Endothelial cell of umbilical vein (primary cell): ENCODE measurements around the gene ZNF512. TPM values are rescaled to one million over a fixed set of nuclear protein-coding genes. Genes with fewer than 3 reads are reported as not detected.

ENCODE experiments used
- BruUV-seq: library from RNA; stranded (reverse); fragments of 400-500 nt; replicated peaks from 2 replicates; lab custom pipeline; 2021; lab: Mats Ljungman, UMichigan
- CTCF ChIA-PET: fragments of 300-600, 350-600 bp; sonication (Branson Sonifier 250); formaldehyde crosslinking; loops from one replicate; lab custom pipeline; 2021; ENCODE audit warnings: antibody characterized with exemption, inconsistent platforms; lab: Charles Lee
- POLR2A ChIA-PET: fragments of 300-600, 350-600 bp; sonication (Branson Sonifier 250); formaldehyde crosslinking; loops from one replicate; lab custom pipeline; 2021; ENCODE audit warnings: antibody characterized with exemption, inconsistent platforms; lab: Charles Lee
- DNase-seq: peaks from one replicate; pipeline ENCODE4 v3.0.0-alpha.2; 2011; ENCODE audit warnings: low read depth, low spot score
- FAIRE-seq: peaks from 2 replicates; lab custom pipeline; 2011; peaks lifted over from hg19 to GRCh38; lab: Jason Lieb, UNC
- H2AFZ ChIP-seq: 2 replicates; pipeline ENCODE4 v1.6.0; 2012; ENCODE audit warnings: low read depth, low read length, control low read depth, inconsistent platforms
- H3K27ac ChIP-seq: 2 replicates; pipeline ENCODE4 v1.5.1; 2011; ENCODE audit warnings: low read depth, mild to moderate bottlenecking, control low read depth, low read length, moderate library complexity; ENCODE audit not compliant: insufficient read depth
- H3K27me3 ChIP-seq, 2 experiments: 2 replicates each; pipeline versions ENCODE4 v1.6.0 to v1.6.1; 2011; ENCODE audit warnings: low read length in 2 of 2, mixed read lengths in 1 of 2; ENCODE audit not compliant: control insufficient read depth in 2 of 2, insufficient read depth in 2 of 2
- H3K36me3 ChIP-seq, 2 experiments: 2 replicates in 1 of 2; 3 replicates in 1 of 2; pipeline ENCODE4 v1.5.1; 2011; ENCODE audit warnings: low read length in 2 of 2, mild to moderate bottlenecking in 1 of 2, moderate library complexity in 1 of 2; ENCODE audit not compliant: control insufficient read depth in 2 of 2, insufficient read depth in 2 of 2; ENCODE audit errors: extremely low read depth in 1 of 2
- H3K4me1 ChIP-seq: 3 replicates; pipeline ENCODE4 v1.5.1; 2011; ENCODE audit warnings: mild to moderate bottlenecking, low read length; ENCODE audit not compliant: control insufficient read depth, insufficient read depth; ENCODE audit errors: extremely low read depth
- H3K4me2 ChIP-seq: 2 replicates; pipeline ENCODE4 v1.6.1; 2011; ENCODE audit warnings: low read length, control low read depth, mixed read lengths; ENCODE audit not compliant: insufficient read depth
- H3K4me3 ChIP-seq, 3 experiments: fragments of 200-600 bp in 1 of 3; sonication (generic), shearing (Covaris generic) in 1 of 3; replicated peaks in 1 of 3; 2 replicates each; pipeline ENCODE4 v1.5.1; 2011 to 2016; ENCODE audit warnings: control low read depth in 3 of 3, low read length in 3 of 3, mild to moderate bottlenecking in 2 of 3, inconsistent platforms in 1 of 3, low read depth in 1 of 3, moderate library complexity in 1 of 3; ENCODE audit not compliant: insufficient read depth in 1 of 3
- H3K79me2 ChIP-seq: 2 replicates; pipeline ENCODE4 v1.6.0; 2012; ENCODE audit warnings: low read length, inconsistent platforms; ENCODE audit not compliant: control insufficient read depth, insufficient read depth
- H3K9ac ChIP-seq: replicated peaks from 2 replicates; pipeline ENCODE3; 2011; ENCODE audit warnings: low read length, control low read depth; ENCODE audit not compliant: insufficient read depth; ENCODE audit errors: extremely low read depth
- H3K9me1 ChIP-seq: replicated peaks from 3 replicates; pipeline ENCODE4 v1.6.0; 2011; ENCODE audit warnings: mild to moderate bottlenecking, low read length; ENCODE audit not compliant: control insufficient read depth, insufficient read depth; ENCODE audit errors: extremely low read depth
- H3K9me3 ChIP-seq: replicated peaks from 2 replicates; pipeline ENCODE4 v1.5.1; 2012; ENCODE audit warnings: low read length, inconsistent platforms; ENCODE audit not compliant: control insufficient read depth, insufficient read depth
- H4K20me1 ChIP-seq: replicated peaks from 2 replicates; pipeline ENCODE3; 2011; ENCODE audit warnings: mild to moderate bottlenecking, low read length; ENCODE audit not compliant: control insufficient read depth, insufficient read depth; ENCODE audit errors: extremely low read depth
- EZH2 ChIP-seq: IDR thresholded peaks from 2 replicates; pipeline ENCODE4 v1.6.1; 2012; ENCODE audit warnings: borderline replicate concordance, low read depth, mild to moderate bottlenecking, moderate library complexity, low read length, inconsistent platforms; ENCODE audit not compliant: severe bottlenecking
- FOS ChIP-seq: IDR thresholded peaks from 2 replicates; pipeline ENCODE4 v1.6.1; 2011; ENCODE audit warnings: mild to moderate bottlenecking, low read length, moderate library complexity, borderline replicate concordance; ENCODE audit not compliant: insufficient read depth
- GATA2 ChIP-seq: IDR thresholded peaks from 2 replicates; pipeline ENCODE4 v1.7.0; 2011; ENCODE audit warnings: low read depth, mild to moderate bottlenecking, moderate library complexity, mixed read lengths, low read length; ENCODE audit not compliant: insufficient read length, insufficient read depth
- JUN ChIP-seq: IDR thresholded peaks from 2 replicates; pipeline ENCODE4 v1.6.1; 2011; ENCODE audit warnings: borderline replicate concordance, low read depth; ENCODE audit not compliant: insufficient read length, insufficient read depth
- MYC ChIP-seq: IDR thresholded peaks from one replicate; pipeline ENCODE4 v1.6.1; 2011; ENCODE audit warnings: mild to moderate bottlenecking, low read depth, low read length
- POLR2A ChIP-seq: IDR thresholded peaks from 2 replicates; pipeline ENCODE4 v1.6.1; 2012; ENCODE audit warnings: low read depth, mild to moderate bottlenecking, control low read depth, low read length
- POLR2AphosphoS5 ChIP-seq: IDR thresholded peaks from 2 replicates; pipeline ENCODE4 v1.6.1; 2012; ENCODE audit warnings: low read depth, mild to moderate bottlenecking, control low read depth, low read length, moderate library complexity; ENCODE audit not compliant: insufficient read depth
- dilution Hi-C: fragments of 300-500 bp; cut with MboI; formaldehyde crosslinking; loops from one replicate; pipeline ENCODE4 v1.15.0; 2019; ENCODE audit warnings: low sequenced_read_pairs; ENCODE audit not compliant: extremely low pct_ligation_motif_present
- intact Hi-C: fragments of 100-400 bp; cut with micrococcal nuclease; formaldehyde crosslinking; loops from one replicate; pipeline ENCODE4 v1.10.0; 2022
- polyA plus RNA-seq, 4 experiments: library from polyadenylated mRNA; depleted of rRNA in 3 of 4; stranded (reverse) in 3 of 4; unstranded in 1 of 4; fragments of >200 nt; gene quantifications; 2 replicates each; pipeline versions ENCODE4 v1.2.1 to v1.2.3, GENCODE V29; 2011 to 2012; ENCODE audit warnings: missing spikeins in 1 of 4
- total RNA-seq: library from RNA; stranded (reverse); gene quantifications from 2 replicates; pipeline ENCODE4 v1.2.3, GENCODE V29; 2021
- TF ChIP-seq, protein P1 (sequence below): IDR thresholded peaks from 2 replicates; pipeline ENCODE4 v1.6.1; 2011; ENCODE audit not compliant: insufficient read depth, insufficient read length
- TF ChIP-seq, protein P2 (sequence below), 2 donors: IDR thresholded peaks; 1 replicate in 1 of 2; 2 replicates in 1 of 2; pipeline ENCODE4 v1.5.1; 2011; ENCODE audit warnings: low read length in 2 of 2, mild to moderate bottlenecking in 2 of 2, moderate library complexity in 2 of 2, control low read depth in 1 of 2, inconsistent platforms in 1 of 2, low read depth in 1 of 2; ENCODE audit not compliant: insufficient read depth in 1 of 2; ENCODE audit errors: extremely low read depth in 1 of 2

ZNF512 gene
- total and polyA plus RNA-seq, 2 donors (not counting 3 experiments of a cell fraction or from before 2014, with no cell fraction given) = 17.8 to 37.0 TPM

DNA sequence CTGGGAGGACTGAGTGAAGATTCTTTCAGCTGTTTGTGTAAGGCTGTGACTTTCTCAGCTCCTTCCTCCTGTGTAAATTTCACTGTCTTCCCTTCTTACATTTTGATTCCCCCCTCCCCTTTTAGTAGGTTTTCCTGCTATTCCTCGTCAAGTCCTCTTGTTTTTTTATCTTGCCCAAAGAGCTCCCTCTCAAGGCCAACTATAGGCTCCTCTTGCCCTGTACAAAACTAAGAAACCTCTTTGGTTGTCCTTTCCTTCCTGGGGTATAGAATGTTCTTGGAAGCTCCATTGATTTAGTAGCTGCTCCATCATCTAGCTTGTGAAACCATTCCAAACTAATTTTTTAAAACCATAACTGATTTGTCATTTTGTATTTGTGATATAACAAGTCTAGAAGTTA lies 38.7 kb downstream of the ZNF512 start:
- intact Hi-C loops = no loop called here
- Histone ChIP-seq H2AFZ (no peak overlapping the region), H3K9me3 (no peaks in the 10 kb centered on the region), H4K20me1 (no peaks in the 10 kb centered on the region), H3K79me2 (no peaks in the 10 kb centered on the region), H3K9ac (no peak overlapping the region), H3K36me3 (peaks cover 4 to 17% of the 10 kb centered on the region in 2 experiments), H3K27me3 (no peaks in the 10 kb centered on the region), H3K4me2 (no peak overlapping the region), H3K9me1 (no peaks in the 10 kb centered on the region), H3K4me1 (peaks cover 11% of the 10 kb centered on the region), H3K4me3 (no peak overlapping the region), H3K27ac (no peak overlapping the region)
- DNase-seq = no peak
- ChIA-PET POLR2A (no interaction called here), CTCF (interaction anchor here (0.7 to 1.5 kb wide), 7 partner anchors 11 to 149 kb away, joined by 3 to 5 read pairs (median 3); partner anchors contain the start of genes FNDC4 and IFT172)
- FAIRE-seq = no peak
- TF ChIP-seq GATA2 (no peak), POLR2A (no peak), POLR2AphosphoS5 (no peak), EZH2 (no peak), MYC (no peak), FOS (no peak), JUN (no peak)
- TF ChIP-seq, protein P1, sequence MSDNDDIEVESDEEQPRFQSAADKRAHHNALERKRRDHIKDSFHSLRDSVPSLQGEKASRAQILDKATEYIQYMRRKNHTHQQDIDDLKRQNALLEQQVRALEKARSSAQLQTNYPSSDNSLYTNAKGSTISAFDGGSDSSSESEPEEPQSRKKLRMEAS = no peak
- TF ChIP-seq, protein P2, sequence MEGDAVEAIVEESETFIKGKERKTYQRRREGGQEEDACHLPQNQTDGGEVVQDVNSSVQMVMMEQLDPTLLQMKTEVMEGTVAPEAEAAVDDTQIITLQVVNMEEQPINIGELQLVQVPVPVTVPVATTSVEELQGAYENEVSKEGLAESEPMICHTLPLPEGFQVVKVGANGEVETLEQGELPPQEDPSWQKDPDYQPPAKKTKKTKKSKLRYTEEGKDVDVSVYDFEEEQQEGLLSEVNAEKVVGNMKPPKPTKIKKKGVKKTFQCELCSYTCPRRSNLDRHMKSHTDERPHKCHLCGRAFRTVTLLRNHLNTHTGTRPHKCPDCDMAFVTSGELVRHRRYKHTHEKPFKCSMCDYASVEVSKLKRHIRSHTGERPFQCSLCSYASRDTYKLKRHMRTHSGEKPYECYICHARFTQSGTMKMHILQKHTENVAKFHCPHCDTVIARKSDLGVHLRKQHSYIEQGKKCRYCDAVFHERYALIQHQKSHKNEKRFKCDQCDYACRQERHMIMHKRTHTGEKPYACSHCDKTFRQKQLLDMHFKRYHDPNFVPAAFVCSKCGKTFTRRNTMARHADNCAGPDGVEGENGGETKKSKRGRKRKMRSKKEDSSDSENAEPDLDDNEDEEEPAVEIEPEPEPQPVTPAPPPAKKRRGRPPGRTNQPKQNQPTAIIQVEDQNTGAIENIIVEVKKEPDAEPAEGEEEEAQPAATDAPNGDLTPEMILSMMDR (IDR thresholded peaks at IDR 0.05; ENCODE audit: extremely low read depth in 1 of 2, insufficient read depth in 1 of 2, low read depth in 1 of 2, low read length in 2 of 2) = no peak
- dilution Hi-C loops = no loop called here
- no TSS peak for BruUV-seq
